K562 (cell line): ENCODE measurements around the gene INTS13.

Experiments
- ATF3 ChIP-seq, 2 experiments: fragments of 450-650 bp in 1 of 2; sonication (generic) in 1 of 2; formaldehyde crosslinking in 1 of 2; IDR thresholded peaks in 1 of 2; conservative IDR thresholded peaks in 1 of 2; 2 replicates each; pipeline versions ENCODE4 v1.6.1 to v1.8.1; 2016 to 2023; ENCODE audit warnings: mild to moderate bottlenecking in 2 of 2, moderate library complexity in 2 of 2, inconsistent platforms in 1 of 2, missing genetic modification reagents in 1 of 2
- HMGXB4 ChIP-seq: sonication (generic); formaldehyde crosslinking; IDR thresholded peaks from 2 replicates; pipeline ENCODE4 v1.8.1; 2023; ENCODE audit warnings: mild to moderate bottlenecking, missing genetic modification reagents
- MLLT1 ChIP-seq, 2 experiments: fragments of 450-650 bp; IDR thresholded peaks; 2 replicates each; pipeline ENCODE4 v1.6.1; 2016
- RAD51 ChIP-seq: fragments of 450-650 bp; IDR thresholded peaks from 2 replicates; pipeline ENCODE4 v1.7.1; 2016; ENCODE audit warnings: low read depth, mild to moderate bottlenecking, borderline replicate concordance
- RBM39 ChIP-seq: fragments of 200-400 bp; formaldehyde crosslinking; optimal IDR thresholded peaks from 2 replicates; pipeline ENCODE3; 2018; ENCODE audit warnings: low read depth, low read length
- SIN3A ChIP-seq, 2 experiments: fragments of 150-350 bp in 1 of 2; IDR thresholded peaks; 2 replicates each; pipeline ENCODE4 v1.6.1; 2011 to 2016; ENCODE audit warnings: borderline replicate concordance in 2 of 2, low read depth in 2 of 2, low read length in 2 of 2, mild to moderate bottlenecking in 2 of 2, moderate library complexity in 2 of 2; ENCODE audit not compliant: control insufficient read depth in 1 of 2
- ZNF274 ChIP-seq: IDR thresholded peaks from 2 replicates; pipeline ENCODE4 v1.6.1; 2011; ENCODE audit warnings: low read depth, mild to moderate bottlenecking, low read length, moderate library complexity, borderline replicate concordance
- ZNF780A ChIP-seq: fragments of 250-450 bp; sonication (Bioruptor Pico); IDR thresholded peaks from 2 replicates; pipeline ENCODE4 v1.5.0; 2021; ENCODE audit warnings: mild to moderate bottlenecking

- TF ChIP-seq MLLT1 (IDR thresholded peaks at IDR 0.05) (no peak), ZNF780A (no peak), RAD51 (no peak), HMGXB4 (CRISPR knock-in tag) (no peak), ZNF274 (no peak), SIN3A (IDR thresholded peaks at IDR 0.05; ENCODE audit: borderline replicate concordance in 2 of 2, control insufficient read depth in 1 of 2, low read depth in 2 of 2, low read length in 2 of 2) (no peak), RBM39 (no peak), ATF3 (IDR thresholded peaks at IDR 0.05) (no peak), ATF3 (CRISPR knock-in tag; conservative IDR thresholded peaks at IDR 0.05) (no peak)
These were observed 24.0 kb upstream of the INTS13 start for GRCh38 chr12:26961803-26962202.
